NK-92 (cell line): ENCODE measurements around the gene BLOC1S5.
"Not testable (repeated sequence)": the region's sequence is repeated elsewhere in the genome, so short reads cannot be mapped to it uniquely, and the experiment has no call there.

Source experiments
- DNase-seq: peaks from one replicate; lab custom pipeline; 2025; ENCODE audit not compliant: unreplicated experiment; lab: John Stamatoyannopoulos, UW

BLOC1S5 gene

GRCh38 chr6:7996538-7997111, 67.6 kb downstream of the BLOC1S5 start:
- DNase-seq: no peak

- no peak for DNase-seq
These were observed 70.2 kb downstream of the BLOC1S5 start for GRCh38 chr6:7993952-7994351.

GRCh38 chr6:7993399-7993798, 70.8 kb downstream of the BLOC1S5 start:
- no peak for DNase-seq

GRCh38 chr6:7992002-7992815, 72.0 kb downstream of the BLOC1S5 start:
- no peak for DNase-seq

- DNase-seq: no peak
These were observed 72.7 kb downstream of the BLOC1S5 start for GRCh38 chr6:7991536-7991935.

GRCh38 chr6:7986219-7986618, 78.0 kb downstream of the BLOC1S5 start:
- no peak for DNase-seq

- not testable (repeated sequence) for DNase-seq
These were observed 80.2 kb downstream of the BLOC1S5 start for GRCh38 chr6:7983967-7984366.

- DNase-seq: no peak
These were observed 84.4 kb downstream of the BLOC1S5 start for GRCh38 chr6:7979831-7980230.

- DNase-seq: no peak
These were observed 85.5 kb downstream of the BLOC1S5 start for GRCh38 chr6:7978736-7979135.

GRCh38 chr6:7976485-7977056, 87.6 kb downstream of the BLOC1S5 start:
- DNase-seq: no peak

- DNase-seq: no peak
These were observed 88.4 kb downstream of the BLOC1S5 start for GRCh38 chr6:7975764-7976146.

- DNase-seq: no peak
These were observed 89.0 kb downstream of the BLOC1S5 start for GRCh38 chr6:7974938-7975763.

- DNase-seq: no peak
These were observed 89.6 kb downstream of the BLOC1S5 start for GRCh38 chr6:7974565-7974937.

- DNase-seq: no peak
These were observed 90.6 kb downstream of the BLOC1S5 start for GRCh38 chr6:7973584-7973983.

- no peak for DNase-seq
These were observed 92.7 kb downstream of the BLOC1S5 start for GRCh38 chr6:7971499-7971898.

- no peak for DNase-seq
These were observed 93.6 kb downstream of the BLOC1S5 start for GRCh38 chr6:7970616-7971015.
